Stimulated activated CD8-positive, alpha-beta memory T cell treated with anti-CD3 and anti-CD28 coated beads, Interleukin-2, amount 100 ng/mL, for 1 hour (primary cell): ENCODE data around the gene CLPSL1.

ENCODE experiments used
- DNase-seq, 2 donors: peaks; one replicate each; pipeline ENCODE4 v3.0.0-alpha.2; 2020; ENCODE audit warnings: low read depth in 2 of 2

CLPSL1 gene

DNA sequence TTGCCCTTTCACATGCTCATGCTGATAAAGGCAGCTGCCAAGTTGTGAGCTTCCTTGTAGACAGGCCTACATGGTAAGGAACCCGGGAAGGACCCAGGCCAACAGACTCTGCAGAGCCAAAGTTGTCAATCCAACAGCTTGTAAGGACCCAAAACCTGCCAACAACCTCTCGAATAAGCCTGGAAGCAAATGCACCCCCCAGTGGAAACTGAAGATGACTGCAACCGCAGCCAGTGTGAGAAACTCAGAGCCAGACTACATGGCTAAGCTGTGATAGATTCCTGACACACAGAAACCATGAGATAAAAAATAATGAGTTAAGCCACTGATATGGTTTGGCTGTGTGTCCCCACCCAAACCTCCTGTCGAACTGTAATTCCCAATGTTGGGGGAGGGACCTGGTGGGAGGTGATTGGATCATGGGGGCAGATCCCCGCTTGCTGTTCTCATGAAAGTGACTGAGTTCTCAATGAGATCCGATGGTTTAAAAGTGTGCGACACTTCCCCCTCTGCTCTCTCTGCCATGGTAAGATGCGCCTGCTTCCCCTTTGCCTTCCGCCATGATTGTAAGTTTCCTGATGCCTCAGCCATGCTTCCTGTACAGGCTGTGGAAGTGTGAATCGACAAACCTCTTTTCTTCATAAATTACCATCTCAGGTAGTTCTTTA lies 23.2 kb upstream of the CLPSL1 start:
- no peak for DNase-seq

DNA sequence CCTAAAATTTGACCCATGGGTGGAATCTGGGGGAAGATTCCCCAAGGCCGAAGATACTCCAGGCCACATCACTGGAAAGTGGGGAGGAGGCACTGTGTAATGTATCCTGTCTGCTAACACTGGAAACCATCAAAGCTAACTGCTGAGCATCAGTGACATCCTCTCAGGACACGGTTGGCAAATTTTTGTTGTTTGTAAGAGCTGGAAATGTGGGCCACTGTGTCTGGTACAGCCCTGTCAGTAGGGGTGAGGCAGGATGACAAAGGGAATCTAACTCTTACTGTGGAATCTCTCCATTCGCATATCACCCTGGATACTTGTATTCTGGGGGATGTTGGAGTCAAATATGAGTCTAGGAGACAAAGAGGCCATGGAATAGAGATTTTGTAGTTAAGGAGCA lies 21.4 kb upstream of the CLPSL1 start:
- DNase-seq, result no peak

DNA sequence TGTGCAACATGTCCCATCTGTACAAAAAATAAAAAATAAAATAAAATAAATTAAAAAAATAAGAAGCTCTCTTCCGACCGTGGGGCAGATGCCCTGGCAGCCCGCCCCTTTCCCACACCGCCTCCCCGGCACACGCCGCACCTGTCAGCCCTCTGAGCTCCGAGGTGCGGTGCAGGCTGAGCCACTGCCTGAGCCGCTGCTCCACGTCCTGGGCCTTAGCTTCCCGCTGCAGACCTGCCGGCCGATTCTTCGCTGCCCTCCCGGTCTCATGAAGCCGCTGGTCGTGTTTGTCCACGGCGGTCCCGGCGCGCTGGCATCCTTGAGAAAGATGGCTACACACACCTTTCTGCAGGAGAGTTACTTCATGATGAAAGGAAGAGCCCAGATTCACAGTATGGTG lies 15.1 kb upstream of the CLPSL1 start:
- DNase-seq, result no peak

DNA sequence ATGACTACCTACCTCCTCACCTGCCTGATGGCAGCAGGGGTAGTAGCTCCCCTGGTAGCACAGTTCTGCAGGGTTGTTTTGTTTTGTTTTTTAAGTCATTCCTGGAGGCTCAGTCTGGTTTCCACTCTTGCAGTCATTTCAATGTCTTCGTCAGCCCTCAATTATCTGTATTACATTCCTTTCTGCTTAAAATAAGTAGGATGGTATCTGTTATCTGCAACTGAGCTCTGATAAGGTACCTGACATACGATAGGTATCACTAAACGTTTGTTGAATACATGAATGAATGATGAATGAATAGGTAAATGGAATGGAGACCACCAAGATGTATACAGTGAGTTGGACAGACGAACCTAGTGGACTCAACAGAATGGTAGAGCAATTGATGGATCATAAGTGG lies 11.6 kb upstream of the CLPSL1 start:
- DNase-seq, result no peak

DNA sequence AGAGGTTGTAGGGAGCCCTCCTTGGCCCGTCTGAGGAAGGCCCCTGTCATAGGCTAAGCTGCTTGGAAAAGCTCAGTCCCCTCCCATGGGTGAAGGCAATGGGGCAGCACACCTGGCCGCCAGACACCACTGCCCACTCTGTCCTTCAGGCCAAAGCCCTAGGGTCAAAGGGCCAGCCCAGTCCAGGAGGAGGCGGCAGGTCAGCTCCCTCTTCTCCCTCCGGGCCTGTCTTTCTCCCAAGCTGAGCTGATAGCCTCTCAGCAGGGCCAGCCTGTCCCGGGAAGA lies 9.5 kb upstream of the CLPSL1 start:
- DNase-seq, result no peak

DNA sequence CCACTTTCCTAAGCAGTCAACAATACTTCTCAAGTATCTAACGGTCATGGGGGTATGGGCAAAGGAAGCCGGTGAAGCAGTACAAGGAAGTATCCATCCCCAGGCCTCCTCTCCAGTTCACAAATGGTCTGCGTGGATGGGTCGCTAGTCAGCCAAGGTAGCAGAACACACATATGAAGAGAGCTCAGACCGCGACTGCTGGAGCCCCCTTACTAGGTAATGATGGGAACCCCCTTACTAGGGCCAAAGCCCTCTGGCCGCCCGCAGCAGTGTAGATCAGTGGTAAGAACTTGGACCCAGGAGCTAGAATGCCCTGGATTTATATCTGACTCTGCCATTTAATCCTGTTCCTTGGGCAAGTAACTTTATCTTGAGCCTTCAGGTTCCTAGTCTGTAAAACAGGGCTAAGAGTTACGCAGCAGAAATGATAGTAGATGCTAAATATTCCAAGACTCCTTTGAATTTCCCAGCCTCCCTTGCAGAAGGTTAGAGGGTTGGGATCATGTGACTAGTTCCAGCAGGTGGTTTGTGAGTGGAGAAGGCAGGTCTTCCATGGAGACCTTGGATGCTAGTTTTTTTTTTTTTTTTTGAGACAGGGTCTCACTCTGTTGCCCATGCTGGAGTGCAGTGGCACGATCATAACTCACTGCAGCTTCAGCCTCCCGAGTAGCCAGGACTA lies 6.6 kb upstream of the CLPSL1 start:
- no peak for DNase-seq

DNA sequence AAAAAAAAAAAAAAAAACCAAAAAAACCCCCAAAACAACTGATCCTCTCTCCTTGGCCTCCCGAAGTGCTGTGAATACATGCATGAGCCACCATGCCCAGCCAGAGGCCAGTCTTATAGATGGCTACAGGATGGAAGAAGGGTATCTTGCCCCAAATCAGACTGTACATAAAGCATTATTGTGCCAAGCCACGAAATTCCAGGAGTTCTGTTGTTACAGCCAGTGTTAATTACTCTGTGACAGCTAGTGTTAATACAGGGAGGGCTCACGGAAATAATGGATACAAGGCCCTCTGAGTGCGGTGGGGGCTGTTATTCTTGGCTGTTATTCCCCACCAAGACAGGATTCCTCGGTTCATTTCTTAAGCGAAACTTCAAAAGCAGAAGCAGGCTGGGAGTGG lies 5.8 kb upstream of the CLPSL1 start:
- DNase-seq, result no peak

DNA sequence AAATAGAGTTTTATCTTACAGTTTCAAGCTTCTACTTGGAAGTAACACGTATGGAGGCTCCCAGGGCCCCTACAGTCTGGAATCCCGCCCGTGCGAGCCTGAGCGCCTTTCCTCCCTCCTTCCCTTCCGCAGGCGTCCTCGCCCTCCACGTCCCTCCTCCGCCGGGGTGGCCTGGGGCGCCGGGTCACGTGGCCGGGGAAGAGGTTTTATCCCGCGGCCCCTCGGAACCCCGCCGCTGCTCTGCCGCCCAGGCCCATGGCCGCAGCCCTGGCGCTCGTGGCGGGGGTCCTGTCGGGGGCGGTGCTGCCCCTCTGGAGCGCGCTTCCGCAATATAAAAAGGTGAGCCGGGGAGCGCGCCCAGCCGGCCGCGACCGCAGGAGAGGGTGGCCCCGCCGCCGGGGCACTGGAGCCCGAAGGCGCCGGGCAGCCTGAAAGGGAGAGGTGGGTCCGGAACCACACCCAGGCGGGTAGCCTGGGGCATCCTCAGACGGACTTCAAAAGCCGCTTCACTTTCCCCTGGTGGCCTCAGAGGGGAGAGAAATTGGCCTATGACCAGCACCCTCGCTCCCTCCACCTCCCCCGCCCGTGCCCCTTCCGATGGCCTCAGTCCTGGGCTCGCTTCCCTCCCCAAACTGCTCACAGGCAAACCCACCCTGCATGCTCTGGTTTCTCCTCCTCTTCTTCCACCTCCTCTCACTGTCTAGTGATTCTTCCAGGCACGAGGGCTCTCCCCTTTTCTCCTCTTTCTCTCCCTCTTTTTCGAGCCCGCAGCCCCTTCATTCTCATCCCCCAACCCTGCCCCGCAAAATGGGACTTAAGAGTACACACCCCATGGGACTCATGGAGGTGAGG lies 4.2 kb upstream of the CLPSL1 start, which contains the start of gene CLPSL2:
TSS of gene CLPSL2 (plus strand) at position 235 of the 852 bp plus-strand sequence. CDS start at position 256, 21 bp downstream.
- no peak for DNase-seq

DNA sequence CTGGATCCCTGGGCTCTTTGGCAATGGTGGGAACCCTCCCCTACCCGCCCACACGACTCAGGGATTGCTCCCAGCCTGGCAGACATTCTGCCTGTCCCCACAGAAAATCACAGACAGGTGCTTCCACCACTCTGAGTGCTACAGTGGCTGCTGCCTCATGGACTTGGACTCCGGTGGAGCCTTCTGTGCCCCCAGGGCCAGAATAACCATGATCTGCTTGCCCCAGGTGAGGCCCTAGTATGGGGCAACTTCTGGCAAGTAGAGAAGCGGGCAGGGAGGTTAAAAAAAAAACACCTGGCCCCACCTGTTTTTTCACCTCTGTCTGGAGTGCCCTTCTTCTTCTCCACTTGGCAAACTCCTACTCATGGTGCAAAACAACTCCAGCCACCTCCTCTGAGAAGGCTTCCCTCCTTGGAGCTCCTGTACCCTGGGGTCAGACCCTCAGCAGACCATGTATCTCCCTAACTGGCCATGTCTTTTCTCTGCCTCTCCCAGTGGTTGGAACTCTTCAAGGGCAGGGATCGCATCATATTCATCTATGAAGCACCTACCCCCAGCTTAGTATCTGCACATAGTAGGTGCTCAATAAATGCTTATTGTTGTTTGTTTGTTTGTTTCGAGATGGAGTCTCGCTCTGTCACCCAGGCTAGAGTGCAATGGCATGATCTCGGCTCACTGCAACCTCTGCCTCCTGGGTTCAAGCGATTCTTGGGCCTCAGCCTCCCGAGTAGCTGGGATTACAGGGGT lies 3.3 kb upstream of the CLPSL1 start:
- no peak for DNase-seq

DNA sequence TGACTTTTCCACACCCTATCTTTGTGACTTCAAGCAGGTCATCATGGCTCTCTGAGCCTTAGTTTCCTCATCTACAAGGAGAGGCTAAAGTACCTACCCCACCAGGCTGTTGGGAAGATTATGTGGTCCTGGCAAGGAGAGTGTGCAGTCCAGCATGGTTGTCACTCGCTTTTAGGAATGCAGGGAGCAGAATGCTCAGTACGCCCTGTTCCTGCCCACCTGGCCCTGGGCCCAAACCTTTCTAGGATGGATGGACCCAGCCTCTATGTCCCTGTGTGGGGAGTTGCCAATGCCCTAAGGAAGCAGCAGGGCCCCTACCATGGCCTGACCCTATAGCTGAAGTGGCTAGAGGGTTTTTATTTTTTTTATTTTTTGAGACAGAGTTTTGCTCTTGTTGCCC lies 2.4 kb upstream of the CLPSL1 start:
- DNase-seq, result no peak

DNA sequence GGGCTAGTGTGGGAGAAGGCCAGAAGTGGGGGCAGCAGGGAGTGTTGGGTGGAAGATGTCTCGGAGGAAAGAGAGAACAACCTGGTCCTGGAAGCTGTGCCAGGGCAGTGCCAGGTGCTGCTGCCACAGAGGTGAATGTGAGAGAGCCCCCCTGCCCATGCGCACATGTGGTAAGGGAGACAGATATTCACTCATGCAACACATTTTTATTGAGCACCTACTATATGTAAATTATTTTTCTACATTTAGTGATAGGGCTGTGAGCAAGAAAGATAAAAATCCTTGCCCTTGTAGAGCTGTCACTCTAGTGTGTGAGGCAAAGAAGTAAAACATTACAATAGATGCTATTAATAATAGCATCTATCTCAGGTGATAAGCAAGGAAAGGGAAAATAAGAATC lies 471 bp downstream of the CLPSL1 start:
- no peak for DNase-seq

DNA sequence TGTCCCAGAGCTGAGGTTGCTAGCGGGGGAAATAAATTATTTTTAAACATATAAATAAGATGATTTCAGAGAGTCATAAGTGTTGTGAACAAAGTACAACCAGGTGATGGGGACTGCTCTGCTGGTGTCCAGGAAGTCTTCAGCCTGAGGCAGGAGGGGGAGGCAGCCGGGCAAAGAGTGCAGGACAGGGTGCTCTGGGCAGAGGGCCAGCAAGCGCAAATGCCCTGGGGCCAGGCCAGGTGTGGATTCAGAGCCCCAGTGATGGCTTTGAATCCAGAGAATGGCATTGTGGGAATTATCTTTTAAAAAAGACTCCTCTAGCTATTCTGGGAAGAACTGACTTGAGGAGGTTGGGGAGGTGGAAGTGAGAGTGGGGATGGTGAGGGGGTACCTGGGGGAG lies 1.6 kb downstream of the CLPSL1 start:
- no peak for DNase-seq

DNA sequence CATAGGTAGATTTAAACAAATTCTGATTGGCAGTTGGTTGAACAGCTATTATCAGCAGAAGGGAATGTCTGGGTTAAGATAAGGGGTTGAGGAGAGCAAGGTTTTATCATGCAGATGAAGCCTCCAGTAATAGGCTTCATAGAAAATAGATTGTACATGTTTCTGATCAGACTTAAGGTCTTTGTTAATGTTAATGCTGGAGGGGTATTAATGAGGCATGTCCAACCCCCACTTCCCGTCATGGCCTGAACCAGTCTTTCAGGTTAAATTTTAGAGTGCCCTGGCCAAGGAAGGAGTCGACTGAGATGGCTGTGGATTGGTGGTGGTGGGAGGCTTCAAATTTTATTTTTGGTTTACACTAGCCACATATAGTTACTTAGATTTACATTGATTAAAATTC lies 3.4 kb downstream of the CLPSL1 start:
- DNase-seq, result no peak

DNA sequence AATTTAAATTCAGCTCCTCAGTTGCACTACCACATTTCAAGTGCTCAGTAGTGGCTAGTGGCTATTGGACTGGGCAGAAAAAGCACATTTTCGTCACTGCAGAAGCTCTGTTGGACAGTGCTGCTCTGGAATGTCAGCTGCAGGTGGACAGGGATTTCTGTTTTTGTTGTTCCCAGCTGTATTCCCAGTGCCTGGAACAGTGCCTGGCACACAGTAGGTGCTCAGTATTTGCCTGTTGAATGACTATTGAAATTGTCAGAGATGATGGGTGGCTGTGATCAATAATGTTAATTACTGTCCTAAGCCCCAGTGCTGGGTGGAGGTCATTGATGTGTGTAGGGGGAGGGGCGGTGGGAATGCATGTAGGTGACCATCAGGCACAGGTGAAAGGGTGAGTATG lies 5.5 kb downstream of the CLPSL1 start:
- no peak for DNase-seq

DNA sequence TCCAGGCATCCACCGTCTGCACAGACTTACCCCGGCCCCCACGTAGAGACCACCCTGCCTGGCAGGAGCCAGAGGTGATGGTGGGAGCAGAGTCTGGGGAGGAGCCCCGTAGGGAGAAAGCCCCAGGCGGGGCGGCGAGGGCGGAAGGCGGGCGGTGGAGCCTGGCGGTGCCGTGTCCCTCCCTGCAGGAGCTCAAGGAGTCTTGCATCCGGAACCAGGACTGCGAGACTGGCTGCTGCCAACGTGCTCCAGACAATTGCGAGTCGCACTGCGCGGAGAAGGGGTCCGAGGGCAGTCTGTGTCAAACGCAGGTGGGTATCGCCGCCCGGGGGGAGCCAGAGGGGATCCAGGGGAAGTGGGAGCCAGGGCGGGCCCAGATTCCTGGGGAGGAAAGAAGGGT lies 6.0 kb downstream of the CLPSL1 start:
- DNase-seq, result no peak

DNA sequence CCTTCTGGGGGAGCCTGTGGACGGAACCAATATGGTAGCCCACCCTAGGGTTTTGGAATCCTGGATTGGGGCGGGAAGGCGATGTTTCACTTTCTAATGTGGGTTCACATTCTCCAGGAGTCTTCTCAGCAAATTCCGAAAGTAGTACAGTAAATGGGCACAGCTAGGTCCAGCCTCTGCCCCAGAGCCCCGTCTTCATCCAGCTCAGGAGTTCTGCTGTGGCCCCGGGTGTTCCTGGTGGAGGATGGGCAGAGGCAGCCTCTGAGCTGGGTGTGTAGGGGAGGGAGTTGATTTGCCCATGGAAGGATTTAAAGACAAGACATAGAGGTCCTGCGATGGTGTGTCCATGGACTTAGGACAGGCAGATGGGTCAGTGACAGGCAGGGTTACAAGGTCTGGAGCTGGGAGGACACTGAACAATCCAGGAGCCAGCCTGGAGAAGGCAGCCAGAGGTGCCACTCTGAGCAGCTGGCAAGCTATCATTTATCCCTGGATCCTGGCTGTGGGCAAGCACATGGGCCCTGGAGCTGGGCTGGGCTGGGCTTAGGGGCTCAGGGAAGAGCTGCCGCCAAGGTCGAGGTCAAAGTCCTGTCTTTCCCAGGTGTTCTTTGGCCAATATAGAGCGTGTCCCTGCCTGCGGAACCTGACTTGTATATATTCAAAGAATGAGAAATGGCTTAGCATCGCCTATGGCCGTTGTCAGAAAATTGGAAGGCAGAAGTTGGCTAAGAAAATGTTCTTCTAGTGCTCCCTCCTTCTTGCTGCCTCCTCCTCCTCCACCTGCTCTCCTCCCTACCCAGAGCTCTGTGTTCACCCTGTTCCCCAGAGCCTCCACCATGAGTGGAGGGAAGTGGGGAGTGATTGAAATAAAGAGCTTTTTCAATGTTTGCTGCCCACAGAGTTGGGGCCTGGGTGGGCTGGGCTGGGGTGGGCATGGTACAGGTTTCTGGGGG lies 6.7 kb downstream of the CLPSL1 start:
- no peak for DNase-seq

DNA sequence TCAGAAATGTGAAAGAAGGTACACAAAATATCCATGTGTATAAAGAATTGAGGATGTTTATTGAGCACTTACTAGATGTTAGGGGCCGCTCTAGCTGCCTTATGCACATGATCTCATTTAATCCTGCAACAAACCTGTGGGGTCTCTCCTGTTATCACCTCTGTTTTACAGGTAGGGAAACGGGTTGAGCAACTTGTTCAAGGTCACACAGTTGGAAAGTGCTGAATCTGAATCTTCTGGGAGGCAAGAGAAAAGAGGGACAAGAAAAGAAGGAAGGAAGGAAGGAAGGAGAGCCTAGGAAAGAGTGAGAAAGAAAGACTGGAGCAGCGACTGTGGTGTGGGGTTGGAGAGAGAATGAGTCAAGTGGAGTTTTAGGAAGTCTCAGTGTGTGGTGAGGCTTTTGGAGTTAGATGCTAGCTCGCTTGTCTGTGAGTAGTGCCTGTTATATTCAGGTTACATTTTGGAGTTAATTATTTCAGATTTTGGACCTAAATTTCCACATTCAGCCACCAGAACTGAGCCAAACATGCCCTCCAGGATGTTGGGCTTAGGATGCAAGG lies 7.7 kb downstream of the CLPSL1 start:
- no peak for DNase-seq

DNA sequence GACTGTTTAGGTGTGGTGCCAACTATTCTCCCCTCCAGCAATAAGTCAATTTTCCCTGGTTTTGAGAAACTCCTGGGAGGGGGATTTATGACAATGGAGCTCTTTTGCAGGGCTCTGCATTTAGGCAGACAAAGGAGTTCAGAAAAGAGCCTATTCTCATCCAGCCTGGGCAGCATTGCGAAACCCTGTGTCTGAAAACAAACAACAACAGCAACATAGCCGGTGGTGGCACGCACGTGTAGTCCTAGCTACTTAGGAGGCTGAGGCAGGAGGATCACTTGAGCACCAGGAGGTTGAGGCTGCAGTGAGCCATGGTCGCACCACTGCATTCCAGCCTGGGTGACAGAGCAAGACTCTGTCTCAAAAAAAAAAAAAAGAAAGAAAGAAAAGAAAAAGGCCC lies 9.9 kb downstream of the CLPSL1 start:
- no peak for DNase-seq

DNA sequence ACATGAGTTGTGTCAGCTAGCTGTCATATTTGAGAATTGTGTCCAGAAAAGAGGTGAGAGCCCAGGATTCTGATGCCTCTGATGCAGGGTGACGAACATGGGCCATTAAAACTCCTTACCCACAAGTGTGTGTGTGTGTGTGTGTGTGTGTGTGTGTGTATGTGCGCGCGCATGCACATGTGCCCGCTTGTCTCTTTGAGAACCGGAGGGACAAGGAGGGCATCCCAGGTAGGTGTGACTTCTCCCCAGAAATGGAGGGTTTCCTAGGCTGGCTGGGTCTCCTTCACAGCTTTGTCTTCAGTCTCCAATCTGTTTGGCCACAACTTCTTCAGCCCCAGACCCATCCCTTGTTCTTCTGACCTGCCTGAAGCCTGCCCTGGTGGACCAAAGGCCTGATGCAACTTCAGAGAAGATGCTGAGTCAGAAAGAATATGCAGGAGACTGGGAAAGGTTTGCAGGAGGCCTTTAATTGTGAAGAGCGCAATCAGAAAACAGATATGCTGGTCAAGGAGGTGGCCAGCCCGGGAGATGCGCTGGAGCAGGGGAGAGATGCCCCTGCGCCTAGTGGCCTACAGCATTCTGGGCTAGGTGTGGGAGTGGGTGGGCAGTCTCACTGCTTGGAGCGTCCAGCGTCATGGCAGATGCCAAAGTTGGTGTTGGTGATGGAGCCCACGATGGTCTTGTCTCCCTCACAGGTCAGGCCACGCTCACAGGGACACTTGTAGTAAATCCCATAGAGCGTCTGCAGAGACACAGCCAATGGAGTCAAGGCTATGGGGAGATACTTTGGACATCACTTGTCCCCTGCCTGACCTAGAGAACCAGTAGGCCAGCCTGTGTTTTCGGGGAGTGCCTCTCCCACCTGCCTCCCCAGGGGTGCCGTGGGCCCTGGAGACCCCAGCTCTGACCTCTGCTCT lies 14.0 kb downstream of the CLPSL1 start:
- DNase-seq, result no peak
